ENCODE results near the gene FGFR2. TPM values are rescaled to one million over a fixed set of nuclear protein-coding genes. Genes with fewer than 3 reads are reported as not detected.

The FGFR2 gene
- 77.5 TPM for total RNA-seq

DNA sequence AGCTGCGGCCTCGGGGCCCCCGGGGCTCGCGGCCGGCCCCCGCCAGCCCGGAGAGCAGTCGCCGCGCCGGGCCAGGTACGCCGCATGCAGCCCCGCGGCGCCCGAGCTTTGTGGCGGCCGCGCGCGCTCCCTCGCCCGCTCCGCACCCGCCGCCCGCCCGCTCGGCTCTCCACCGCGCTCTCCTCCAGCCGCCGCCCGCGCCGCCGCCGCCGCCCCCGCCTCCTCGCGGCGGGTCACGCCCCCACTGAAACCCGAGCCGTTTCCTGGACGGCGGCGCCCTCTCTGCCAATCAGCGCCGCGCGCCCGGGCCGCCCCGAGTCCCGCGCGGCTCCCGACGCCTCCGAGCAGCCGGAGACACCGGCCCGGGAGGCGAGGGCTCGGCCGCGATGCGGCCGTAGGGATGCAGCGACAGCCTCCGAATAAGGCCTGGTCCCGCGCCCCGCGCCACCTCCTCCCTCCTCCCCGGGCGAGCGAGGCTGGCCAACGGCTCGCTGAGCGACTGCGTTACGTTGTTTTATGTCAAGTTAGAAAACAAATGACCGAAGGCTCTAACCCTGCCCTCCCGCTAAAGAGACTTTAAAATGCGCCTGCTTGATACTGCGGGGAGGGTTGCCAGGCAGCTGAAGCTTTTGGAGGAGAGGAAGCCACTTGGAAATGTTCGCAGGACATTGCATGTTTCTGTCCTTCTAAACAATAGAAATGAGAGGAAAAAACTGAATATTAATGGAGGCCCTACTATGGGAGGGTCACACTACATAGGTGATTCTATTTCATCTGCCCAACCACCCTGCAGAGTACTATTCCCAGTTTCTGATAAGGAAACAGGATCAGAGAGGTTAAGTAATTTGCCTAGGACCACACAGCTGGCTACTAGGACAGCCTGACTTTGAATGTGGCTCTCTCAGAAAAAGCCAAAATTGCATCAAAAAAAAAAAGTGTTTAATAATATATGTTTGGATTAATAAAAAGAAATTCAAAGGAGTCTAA lies at the start of gene FGFR2:
FGFR2 (minus strand) TSS at position 182 of the 987 bp plus-strand sequence. CDS start 4,627 bp downstream, outside the sequence.

